Liver (tissue), 2 donors: ENCODE results near the gene VPS13C.

ENCODE experiments used
- ATF3 ChIP-seq: IDR thresholded peaks from 2 replicates; pipeline ENCODE4 v1.6.1; 2016; ENCODE audit warnings: antibody characterized with exemption
- MAX ChIP-seq: IDR thresholded peaks from 2 replicates; pipeline ENCODE4 v1.6.1; 2016; ENCODE audit warnings: antibody characterized with exemption
- donor health status: healthy.

- TF ChIP-seq MAX (no peak), ATF3 (no peak)
These were observed 144.1 kb downstream of the VPS13C start for GRCh38 chr15:61916104-61916503.
